NCI-H2196 (cell line): Measurements from ENCODE around the gene MICU2.

Source experiments
- DNase-seq: peaks from one replicate; lab custom pipeline; 2025; ENCODE audit not compliant: unreplicated experiment; lab: John Stamatoyannopoulos, UW

The MICU2 gene

GRCh38 chr13:21548577-21548976, 55.4 kb downstream of the MICU2 start:
- no peak for DNase-seq

GRCh38 chr13:21546372-21546771, 57.6 kb downstream of the MICU2 start:
- DNase-seq, result no peak

- DNase-seq, result no peak
These were observed 59.5 kb downstream of the MICU2 start for GRCh38 chr13:21544515-21544914.

- DNase-seq, result no peak
These were observed 61.4 kb downstream of the MICU2 start for GRCh38 chr13:21542563-21542962.

- DNase-seq, result peak; percentile 1
These were observed 62.0 kb downstream of the MICU2 start for GRCh38 chr13:21541980-21542379.

GRCh38 chr13:21541271-21541670, 62.7 kb downstream of the MICU2 start:
- no peak for DNase-seq

GRCh38 chr13:21539687-21540086, 64.3 kb downstream of the MICU2 start:
- DNase-seq, result no peak

- DNase-seq, result no peak
These were observed 65.2 kb downstream of the MICU2 start for GRCh38 chr13:21538753-21539152.

GRCh38 chr13:21538280-21538679, 65.7 kb downstream of the MICU2 start:
- no peak for DNase-seq

- DNase-seq, result no peak
These were observed 66.9 kb downstream of the MICU2 start for GRCh38 chr13:21537105-21537504.

GRCh38 chr13:21534760-21535159, 69.2 kb downstream of the MICU2 start:
- no peak for DNase-seq

GRCh38 chr13:21531455-21531854, 72.5 kb downstream of the MICU2 start:
- no peak for DNase-seq

- no peak for DNase-seq
These were observed 73.3 kb downstream of the MICU2 start for GRCh38 chr13:21530656-21531055.

GRCh38 chr13:21529146-21529893, 74.7 kb downstream of the MICU2 start:
- no peak for DNase-seq

- DNase-seq, result no peak
These were observed 75.4 kb downstream of the MICU2 start for GRCh38 chr13:21528616-21529015.

GRCh38 chr13:21526707-21527540, 77.0 kb downstream of the MICU2 start:
- no peak for DNase-seq

GRCh38 chr13:21522847-21523246, 81.1 kb downstream of the MICU2 start:
- DNase-seq, result no peak

- DNase-seq, result no peak
These were observed 81.8 kb downstream of the MICU2 start for GRCh38 chr13:21522130-21522529.

- no peak for DNase-seq
These were observed 85.3 kb downstream of the MICU2 start for GRCh38 chr13:21518617-21519144.

GRCh38 chr13:21517576-21517975, 86.4 kb downstream of the MICU2 start:
- no peak for DNase-seq

- DNase-seq, result no peak
These were observed 87.2 kb downstream of the MICU2 start for GRCh38 chr13:21516805-21517204.

GRCh38 chr13:21511849-21512248, 92.1 kb downstream of the MICU2 start:
- DNase-seq, result no peak
